ENCODE measurements around the gene SHH.
A peak's percentile ranks its signal among the peaks of the same experiment; 100 is the strongest.

Gene SHH

GRCh38 chr7:155807789-155808548, 4.3 kb downstream of the SHH start:
- no peak for DNase-seq (ENCODE audit: low spot score)
- no peak for FAIRE-seq

GRCh38 chr7:155807065-155807671, 5.1 kb downstream of the SHH start:
- DNase-seq (ENCODE audit: low spot score) (no peak), FAIRE-seq (no peak)

- FAIRE-seq (no peak), DNase-seq (ENCODE audit: low spot score) (no peak)
Measured at GRCh38 chr7:155806096-155806871, 6.0 kb downstream of the SHH start.

GRCh38 chr7:155805826-155806095, 6.5 kb downstream of the SHH start:
- DNase-seq (ENCODE audit: low spot score) (no peak), FAIRE-seq (no peak)

- peak; percentile 54 for DNase-seq (ENCODE audit: low spot score)
- FAIRE-seq, result no peak
Measured at GRCh38 chr7:155804897-155805825, 7.1 kb downstream of the SHH start.

GRCh38 chr7:155804431-155804831, 7.8 kb downstream of the SHH start:
- DNase-seq (ENCODE audit: low spot score) (no peak), FAIRE-seq (no peak)

GRCh38 chr7:155803418-155804376, 8.6 kb downstream of the SHH start:
- DNase-seq (ENCODE audit: low spot score) (no peak), FAIRE-seq (no peak)

GRCh38 chr7:155802906-155803417, 9.3 kb downstream of the SHH start:
- FAIRE-seq, result no peak
- DNase-seq (ENCODE audit: low spot score), result no peak

- DNase-seq (ENCODE audit: low spot score), result no peak
- no peak for FAIRE-seq
Measured at GRCh38 chr7:155802291-155802690, 10.0 kb downstream of the SHH start.

- FAIRE-seq (no peak), DNase-seq (ENCODE audit: low spot score) (no peak)
Measured at GRCh38 chr7:155800741-155801267, 11.5 kb downstream of the SHH start.

- FAIRE-seq (no peak), DNase-seq (ENCODE audit: low spot score) (no peak)
Measured at GRCh38 chr7:155800301-155800700, 12.0 kb downstream of the SHH start.

GRCh38 chr7:155799514-155799913, 12.7 kb downstream of the SHH start:
- no peak for FAIRE-seq

GRCh38 chr7:155798673-155799439, 13.4 kb downstream of the SHH start:
- no peak for FAIRE-seq

More at GRCh38 chr7:155799514-155799913, 12.7 kb downstream of the SHH start:
- no peak for DNase-seq (ENCODE audit: low spot score)

GRCh38 chr7:155797262-155798250, 14.7 kb downstream of the SHH start:
- no peak for FAIRE-seq
- DNase-seq (ENCODE audit: low spot score), result no peak

More at GRCh38 chr7:155798673-155799439, 13.4 kb downstream of the SHH start:
- no peak for DNase-seq (ENCODE audit: low spot score)

- DNase-seq (ENCODE audit: low spot score) (peak; percentile 41), FAIRE-seq (no peak)
Measured at GRCh38 chr7:155796381-155797261, 15.6 kb downstream of the SHH start.

GRCh38 chr7:155795951-155796350, 16.3 kb downstream of the SHH start:
- no peak for FAIRE-seq
- no peak for DNase-seq (ENCODE audit: low spot score)

- no peak for FAIRE-seq
- no peak for DNase-seq (ENCODE audit: low spot score)
Measured at GRCh38 chr7:155795401-155795800, 16.9 kb downstream of the SHH start.
